HepG2 (cell line): Measurements from ENCODE around the gene RAB3B. TPM values are rescaled to one million over a fixed set of nuclear protein-coding genes. Genes with fewer than 3 reads are reported as not detected.
A peak's percentile ranks its signal among the peaks of the same experiment; 100 is the strongest.

Source experiments
- CEBPG ChIP-seq: IDR thresholded peaks from 2 replicates; pipeline ENCODE4 v1.6.1; 2016
- CREB1 ChIP-seq, 2 experiments: fragments of 450-650 bp in 1 of 2; IDR thresholded peaks; 2 replicates each; pipeline ENCODE4 v1.6.1; 2016 to 2017; ENCODE audit warnings: control low read depth in 1 of 2, mild to moderate bottlenecking in 1 of 2, missing compliant biosample characterization in 1 of 2, missing genetic modification characterization in 1 of 2
- GATAD2A ChIP-seq: IDR thresholded peaks from 2 replicates; pipeline ENCODE4 v1.6.1; 2016
- GPN1 ChIP-seq: sonication (generic); formaldehyde crosslinking; IDR thresholded peaks from 2 replicates; pipeline ENCODE4 v1.5.1; 2020; ENCODE audit warnings: missing genetic modification reagents, borderline replicate concordance
- GRHL1 ChIP-seq: sonication (generic); formaldehyde crosslinking; conservative IDR thresholded peaks from 2 replicates; pipeline ENCODE4 v1.8.0; 2022; ENCODE audit warnings: missing genetic modification reagents
- IRF2 ChIP-seq: IDR thresholded peaks from 2 replicates; pipeline ENCODE4 v1.6.1; 2018; ENCODE audit warnings: missing genetic modification reagents, missing compliant biosample characterization
- KDM2A ChIP-seq: sonication (generic); formaldehyde crosslinking; IDR thresholded peaks from 2 replicates; pipeline ENCODE4 v1.4.0; 2020; ENCODE audit warnings: low read depth, missing genetic modification reagents, borderline replicate concordance
- KDM3A ChIP-seq: IDR thresholded peaks from 2 replicates; pipeline ENCODE4 v1.6.1; 2018; ENCODE audit warnings: low read depth, missing compliant biosample characterization
- KLF9 ChIP-seq: IDR thresholded peaks from 2 replicates; pipeline ENCODE4 v1.6.1; 2016; ENCODE audit warnings: low read depth
- MAZ ChIP-seq, 2 experiments: sonication (generic) in 1 of 2; formaldehyde crosslinking in 1 of 2; IDR thresholded peaks; 2 replicates each; pipeline versions ENCODE4 v1.5.0 to v1.6.1; 2012 to 2020; ENCODE audit warnings: low read depth in 2 of 2, mild to moderate bottlenecking in 2 of 2, borderline replicate concordance in 1 of 2, improper control_type of control experiment in 1 of 2, low read length in 1 of 2, missing genetic modification reagents in 1 of 2, moderate library complexity in 1 of 2
- MBNL3 ChIP-seq: fragments of 250-450 bp; sonication (Bioruptor Pico); conservative IDR thresholded peaks from 2 replicates; pipeline ENCODE4 v1.8.0; 2022; ENCODE audit warnings: mild to moderate bottlenecking, inconsistent platforms
- MXD4 ChIP-seq: IDR thresholded peaks from 2 replicates; pipeline ENCODE4 v1.6.1; 2016; ENCODE audit warnings: mild to moderate bottlenecking, missing biosample characterization, missing genetic modification reagents
- NFE2L1 ChIP-seq: sonication (generic); formaldehyde crosslinking; IDR thresholded peaks from 2 replicates; pipeline ENCODE4 v1.4.0; 2020; ENCODE audit warnings: missing genetic modification reagents, mild to moderate bottlenecking, borderline replicate concordance
- RARA ChIP-seq: IDR thresholded peaks from 2 replicates; pipeline ENCODE4 v1.6.1; 2016; ENCODE audit warnings: missing genetic modification reagents, missing compliant biosample characterization
- RBAK ChIP-seq: sonication (generic); formaldehyde crosslinking; IDR thresholded peaks from 2 replicates; pipeline ENCODE4 v1.5.1; 2020; ENCODE audit warnings: mild to moderate bottlenecking, missing genetic modification reagents
- RFX1 ChIP-seq: fragments of 450-650 bp; IDR thresholded peaks from 2 replicates; pipeline ENCODE4 v1.6.1; 2017
- RFX5 ChIP-seq: IDR thresholded peaks from 2 replicates; pipeline ENCODE4 v1.6.1; 2011; ENCODE audit warnings: low read depth, low read length, improper control_type of control experiment
- SMARCE1 ChIP-seq: fragments of 450-650 bp; IDR thresholded peaks from 2 replicates; pipeline ENCODE4 v1.6.1; 2017; ENCODE audit warnings: borderline replicate concordance
- TBX3 ChIP-seq: fragments of 450-650 bp; IDR thresholded peaks from 2 replicates; pipeline ENCODE4 v1.6.1; 2017; ENCODE audit warnings: antibody characterized with exemption, mild to moderate bottlenecking, inconsistent platforms, borderline replicate concordance
- ZFP91 ChIP-seq: sonication (generic); formaldehyde crosslinking; IDR thresholded peaks from 2 replicates; pipeline ENCODE4 v1.9.0; 2022; ENCODE audit warnings: missing genetic modification reagents, mild to moderate bottlenecking, borderline replicate concordance
- ZMAT5 ChIP-seq: sonication (generic); formaldehyde crosslinking; IDR thresholded peaks from 2 replicates; pipeline ENCODE4 v1.5.0; 2020; ENCODE audit warnings: mild to moderate bottlenecking, low read depth, missing genetic modification reagents, borderline replicate concordance
- ZNF280D ChIP-seq: sonication (generic); formaldehyde crosslinking; IDR thresholded peaks from 2 replicates; pipeline ENCODE4 v1.5.1; 2020; ENCODE audit warnings: mild to moderate bottlenecking, missing genetic modification reagents
- ZNF589 ChIP-seq: sonication (generic); formaldehyde crosslinking; conservative IDR thresholded peaks from 2 replicates; pipeline ENCODE4 v1.8.0; 2022; ENCODE audit warnings: mild to moderate bottlenecking, moderate library complexity, missing genetic modification reagents
- ZNF792 ChIP-seq: IDR thresholded peaks from 2 replicates; pipeline ENCODE4 v1.6.1; 2016
- polyA plus RNA-seq, 8 experiments: library from polyadenylated mRNA; depleted of rRNA in 3 of 8; stranded (reverse) in 7 of 8; unstranded in 1 of 8; fragments of >200 nt; fragmentation: Illumina TruSeq in 4 of 8; extraction: Trizol in 4 of 8; gene quantifications; 2 replicates each; pipeline versions ENCODE4 v1.2.1 to v1.2.3, GENCODE V29; 2011 to 2016; ENCODE audit warnings: low read depth in 4 of 8, missing spikeins in 1 of 8, mixed read lengths in 1 of 8; ENCODE audit not compliant: insufficient read depth in 1 of 8
- total RNA-seq, 5 experiments: library from RNA; depleted of rRNA; stranded (reverse); fragments of >200 nt; fragmentation: Illumina TruSeq; extraction: Trizol; gene quantifications; 2 replicates each; pipeline ENCODE4 v1.2.3, GENCODE V29; 2016; ENCODE audit warnings: low read depth in 1 of 5

Gene RAB3B
- total and polyA plus RNA-seq, 2 of the 13 experiments (the other 11 are each of a cell fraction or from before 2014, with no cell fraction given): 1.0 to 1.2 TPM

GRCh38 chr1:52002038-52002917 lies 11.8 kb upstream of the RAB3B start (continued):
- no peak for TF ChIP-seq ZNF280D (CRISPR knock-in tag)
- TF ChIP-seq RARA (CRISPR knock-in tag): 0 out of 2 replicates have a peak, but pooled peaks have one; percentile 29
- TF ChIP-seq CEBPG (CRISPR knock-in tag): peak; percentile 83
- TF ChIP-seq ZNF589: no peak
- TF ChIP-seq ZFP91: no peak
- no peak for TF ChIP-seq KLF9 (CRISPR knock-in tag)
- peak; percentile 41; the same call in 1 of the 2 replicates for TF ChIP-seq IRF2 (CRISPR knock-in tag)
- TF ChIP-seq MXD4 (CRISPR knock-in tag): 0 out of 2 replicates have a peak, but pooled peaks have one; percentile 20
- no peak for TF ChIP-seq ZNF792
- no peak for TF ChIP-seq SMARCE1
- no peak for TF ChIP-seq GPN1 (CRISPR knock-in tag)
- TF ChIP-seq RFX5: no peak
- no peak for TF ChIP-seq CREB1 (IDR thresholded peaks at IDR 0.05)
- TF ChIP-seq CREB1 (CRISPR knock-in tag; IDR thresholded peaks at IDR 0.05): no peak
- no peak for TF ChIP-seq KDM2A (CRISPR knock-in tag)
- peak; percentile 47; the same call in 1 of the 2 replicates for TF ChIP-seq GATAD2A
- 0 out of 2 replicates have a peak, but pooled peaks have one; percentile 16 for TF ChIP-seq RFX1
- no peak for TF ChIP-seq MAZ (IDR thresholded peaks at IDR 0.05; ENCODE audit: borderline replicate concordance, low read depth, low read length)
- TF ChIP-seq MAZ (CRISPR knock-in tag; IDR thresholded peaks at IDR 0.05; ENCODE audit: low read depth): no peak
- no peak for TF ChIP-seq RBAK
- TF ChIP-seq TBX3: no peak
- no peak for TF ChIP-seq MBNL3 (CRISPR knock-in tag)
- TF ChIP-seq GRHL1 (CRISPR knock-in tag): no peak
- TF ChIP-seq ZMAT5 (CRISPR knock-in tag): no peak
- no peak for TF ChIP-seq KDM3A (CRISPR knock-in tag)
- no peak for TF ChIP-seq NFE2L1 (CRISPR knock-in tag)
